Epithelial cell of esophagus (primary cell): ENCODE results near the gene HPS3.
"Not testable (repeated sequence)": the region's sequence is repeated elsewhere in the genome, so short reads cannot be mapped to it uniquely, and the experiment has no call there.

ENCODE experiments used
- DNase-seq: peaks from one replicate; pipeline ENCODE4 v3.0.0; 2010; ENCODE audit warnings: low read depth
- H3K4me3 ChIP-seq: 2 replicates; pipeline ENCODE4 v1.5.1; 2011; ENCODE audit warnings: mild to moderate bottlenecking, low read length, control low read depth
- TF ChIP-seq, protein P1 (sequence below): IDR thresholded peaks from 2 replicates; pipeline ENCODE4 v1.5.1; 2011; ENCODE audit warnings: low read depth, mild to moderate bottlenecking, low read length, control low read depth, inconsistent platforms; ENCODE audit not compliant: insufficient read depth; ENCODE audit errors: missing control alignments

The HPS3 gene

GRCh38 chr3:149087208-149087607 lies 42.2 kb upstream of the HPS3 start:
- TF ChIP-seq, protein P1, sequence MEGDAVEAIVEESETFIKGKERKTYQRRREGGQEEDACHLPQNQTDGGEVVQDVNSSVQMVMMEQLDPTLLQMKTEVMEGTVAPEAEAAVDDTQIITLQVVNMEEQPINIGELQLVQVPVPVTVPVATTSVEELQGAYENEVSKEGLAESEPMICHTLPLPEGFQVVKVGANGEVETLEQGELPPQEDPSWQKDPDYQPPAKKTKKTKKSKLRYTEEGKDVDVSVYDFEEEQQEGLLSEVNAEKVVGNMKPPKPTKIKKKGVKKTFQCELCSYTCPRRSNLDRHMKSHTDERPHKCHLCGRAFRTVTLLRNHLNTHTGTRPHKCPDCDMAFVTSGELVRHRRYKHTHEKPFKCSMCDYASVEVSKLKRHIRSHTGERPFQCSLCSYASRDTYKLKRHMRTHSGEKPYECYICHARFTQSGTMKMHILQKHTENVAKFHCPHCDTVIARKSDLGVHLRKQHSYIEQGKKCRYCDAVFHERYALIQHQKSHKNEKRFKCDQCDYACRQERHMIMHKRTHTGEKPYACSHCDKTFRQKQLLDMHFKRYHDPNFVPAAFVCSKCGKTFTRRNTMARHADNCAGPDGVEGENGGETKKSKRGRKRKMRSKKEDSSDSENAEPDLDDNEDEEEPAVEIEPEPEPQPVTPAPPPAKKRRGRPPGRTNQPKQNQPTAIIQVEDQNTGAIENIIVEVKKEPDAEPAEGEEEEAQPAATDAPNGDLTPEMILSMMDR = no peak
- DNase-seq = no peak
- H3K4me3 ChIP-seq = no peak overlapping the region

GRCh38 chr3:149089395-149089794 lies 40.0 kb upstream of the HPS3 start:
- DNase-seq = no peak
- TF ChIP-seq, protein P1 = no peak
- no peak overlapping the region for H3K4me3 ChIP-seq

- no peak overlapping the region for H3K4me3 ChIP-seq
- TF ChIP-seq, protein P1 = no peak
- DNase-seq = no peak
Measured at GRCh38 chr3:149090461-149090860, 39.0 kb upstream of the HPS3 start.

DNA sequence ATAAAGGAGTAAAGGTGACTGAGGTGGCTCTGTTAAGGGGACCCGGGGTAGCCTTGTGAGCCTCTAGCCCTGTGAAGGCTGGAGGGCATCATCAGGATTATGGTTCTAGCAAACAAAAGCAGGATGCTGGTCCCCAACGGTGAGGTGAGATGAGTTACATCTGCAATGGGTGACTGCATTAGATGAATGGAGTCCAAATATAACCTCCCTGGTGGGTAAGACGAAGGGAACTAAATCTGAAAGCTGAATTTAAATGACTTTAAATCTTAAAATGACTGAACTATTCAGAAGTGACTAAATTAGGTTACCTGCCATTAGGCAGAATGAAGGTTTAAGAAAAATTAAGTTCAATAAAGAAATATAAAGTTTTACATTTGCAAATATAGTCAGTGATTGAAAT lies 38.5 kb upstream of the HPS3 start:
- no peak overlapping the region for H3K4me3 ChIP-seq
- TF ChIP-seq, protein P1 = no peak
- no peak for DNase-seq

- TF ChIP-seq, protein P1 = no peak
- no peak for DNase-seq
- H3K4me3 ChIP-seq = no peak overlapping the region
Measured at GRCh38 chr3:149091983-149092382, 37.5 kb upstream of the HPS3 start.

DNA sequence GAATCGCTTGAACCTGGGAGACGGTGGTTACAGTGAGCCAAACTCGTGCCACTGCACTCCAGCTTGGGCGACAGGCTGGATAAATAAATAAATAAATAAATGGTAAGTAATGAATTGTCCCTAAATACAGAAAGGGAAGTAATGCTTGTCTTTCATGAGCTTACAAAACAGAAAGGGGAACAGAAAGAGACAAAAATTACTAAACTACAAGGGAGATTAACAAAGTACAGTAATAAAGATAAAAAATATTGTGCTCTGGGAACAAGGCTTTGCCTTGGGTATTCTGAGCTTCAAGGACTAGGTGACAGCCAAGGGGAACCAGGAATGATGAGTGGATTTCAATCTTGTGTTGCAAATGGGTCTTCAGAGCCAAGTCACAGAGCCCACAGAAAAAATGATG lies 34.0 kb upstream of the HPS3 start:
- TF ChIP-seq, protein P1 = no peak
- no peak overlapping the region for H3K4me3 ChIP-seq
- DNase-seq = no peak

- H3K4me3 ChIP-seq, DNase-seq: not testable (repeated sequence)
Measured at GRCh38 chr3:149097987-149098386, 31.5 kb upstream of the HPS3 start.

GRCh38 chr3:149101154-149101553 lies 28.3 kb upstream of the HPS3 start:
- TF ChIP-seq, protein P1 = no peak
- H3K4me3 ChIP-seq = no peak overlapping the region
- no peak for DNase-seq
